ENCODE measurements around the gene DNAH3.

The DNAH3 gene

DNA sequence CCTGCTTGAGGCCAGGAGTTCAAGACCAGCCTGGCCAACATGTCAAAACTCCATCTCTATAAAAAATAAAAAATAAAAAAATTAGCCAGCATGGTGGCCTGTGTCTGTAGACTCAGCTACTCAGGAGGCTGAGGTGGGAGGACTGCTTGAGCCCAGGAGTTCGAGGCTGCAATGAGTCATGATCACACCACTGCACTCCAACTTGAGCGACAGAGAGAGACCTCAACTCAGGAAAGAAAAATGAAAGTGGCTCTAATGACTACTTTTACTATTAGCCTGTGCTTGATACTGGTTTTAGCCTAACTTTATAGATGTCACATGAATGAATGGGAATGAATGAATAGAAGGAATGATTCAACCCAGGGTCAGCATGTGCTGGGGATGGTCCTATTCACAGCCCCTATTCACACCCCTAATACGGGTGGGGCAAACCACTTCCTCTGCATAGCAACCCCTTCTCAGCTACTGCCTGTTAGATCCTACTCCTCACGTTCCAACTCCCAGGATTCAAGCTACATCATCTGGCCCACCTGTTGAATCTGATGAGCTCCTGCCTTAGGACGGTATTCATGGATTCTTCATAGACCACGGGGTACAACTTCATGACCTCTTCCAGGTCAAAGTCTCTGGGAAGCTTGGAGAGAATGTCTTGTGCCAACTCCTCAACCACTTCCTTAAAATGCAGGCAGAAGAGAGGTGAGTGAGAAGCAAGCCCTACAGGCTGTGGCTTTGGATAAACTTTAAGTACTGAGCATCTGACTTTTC, 209.6 kb downstream of the DNAH3 start:
- H3F3A ChIP-seq (ENCODE audit: insufficient read depth, low read length), result peaks cover 9% of the 10 kb centered on the region
- no peaks in the 10 kb centered on the region for H3K9me3 ChIP-seq (replicated peaks; ENCODE audit: insufficient read depth, low read length)
- no peak overlapping the region for H3K4me3 ChIP-seq (ENCODE audit: low read length)
- no peaks in the 10 kb centered on the region for H3K36me3 ChIP-seq (replicated peaks; ENCODE audit: insufficient read depth, low read length)
- no peaks in the 10 kb centered on the region for H4K20me1 ChIP-seq (ENCODE audit: insufficient read depth, low read length)
- no peak overlapping the region for H3K27ac ChIP-seq (ENCODE audit: low read length)
- no peak overlapping the region for H2AFZ ChIP-seq (ENCODE audit: low read length)
- H3K4me2 ChIP-seq (ENCODE audit: low read depth, low read length), result no peak overlapping the region
- no peak overlapping the region for H3K9ac ChIP-seq (ENCODE audit: low read length)
- DNase-seq, result no peak
- TF ChIP-seq, protein P1, sequence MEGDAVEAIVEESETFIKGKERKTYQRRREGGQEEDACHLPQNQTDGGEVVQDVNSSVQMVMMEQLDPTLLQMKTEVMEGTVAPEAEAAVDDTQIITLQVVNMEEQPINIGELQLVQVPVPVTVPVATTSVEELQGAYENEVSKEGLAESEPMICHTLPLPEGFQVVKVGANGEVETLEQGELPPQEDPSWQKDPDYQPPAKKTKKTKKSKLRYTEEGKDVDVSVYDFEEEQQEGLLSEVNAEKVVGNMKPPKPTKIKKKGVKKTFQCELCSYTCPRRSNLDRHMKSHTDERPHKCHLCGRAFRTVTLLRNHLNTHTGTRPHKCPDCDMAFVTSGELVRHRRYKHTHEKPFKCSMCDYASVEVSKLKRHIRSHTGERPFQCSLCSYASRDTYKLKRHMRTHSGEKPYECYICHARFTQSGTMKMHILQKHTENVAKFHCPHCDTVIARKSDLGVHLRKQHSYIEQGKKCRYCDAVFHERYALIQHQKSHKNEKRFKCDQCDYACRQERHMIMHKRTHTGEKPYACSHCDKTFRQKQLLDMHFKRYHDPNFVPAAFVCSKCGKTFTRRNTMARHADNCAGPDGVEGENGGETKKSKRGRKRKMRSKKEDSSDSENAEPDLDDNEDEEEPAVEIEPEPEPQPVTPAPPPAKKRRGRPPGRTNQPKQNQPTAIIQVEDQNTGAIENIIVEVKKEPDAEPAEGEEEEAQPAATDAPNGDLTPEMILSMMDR (IDR thresholded peaks at IDR 0.05; ENCODE audit: low read length), result no peak
- TF ChIP-seq EZH2 (optimal IDR thresholded peaks at IDR 0.05; ENCODE audit: low read depth, low read length), result no peak
- TF ChIP-seq EZH2phosphoT487 (IDR thresholded peaks at IDR 0.05; ENCODE audit: low read length), result no peak
- no peaks in the 10 kb centered on the region for H3K9me2 ChIP-seq (replicated peaks; ENCODE audit: insufficient read depth, low read length)
- H3K27me3 ChIP-seq (replicated peaks; ENCODE audit: insufficient read depth, low read length), result no peaks in the 10 kb centered on the region
- H3K4me1 ChIP-seq (ENCODE audit: low read length), result peaks cover 6% of the 10 kb centered on the region
- no peaks in the 10 kb centered on the region for H3K79me2 ChIP-seq (ENCODE audit: low read length)

DNA sequence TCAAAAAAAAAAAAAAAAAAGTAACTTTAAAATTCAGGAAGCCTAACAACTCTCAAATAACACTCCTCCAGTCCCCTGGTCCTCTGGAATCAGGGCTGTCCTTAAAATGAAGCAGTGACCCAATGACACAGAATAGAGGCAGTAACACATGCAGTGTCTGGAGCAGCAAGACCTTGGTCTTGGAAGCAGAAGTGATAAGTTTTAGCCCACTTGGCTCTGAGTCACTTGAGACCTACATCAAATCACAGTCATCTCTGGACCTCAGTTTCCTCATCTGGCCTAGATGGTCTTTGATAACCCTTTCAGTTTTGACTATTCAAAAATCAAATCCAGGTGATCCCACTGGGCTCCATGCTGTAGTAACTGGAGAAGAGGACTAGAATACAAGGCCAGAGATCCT, 211.0 kb downstream of the DNAH3 start:
- H3K9me3 ChIP-seq (replicated peaks; ENCODE audit: insufficient read depth, low read length), result no peaks in the 10 kb centered on the region
- no peaks in the 10 kb centered on the region for H3K27me3 ChIP-seq (replicated peaks; ENCODE audit: insufficient read depth, low read length)
- no peaks in the 10 kb centered on the region for H3K36me3 ChIP-seq (replicated peaks; ENCODE audit: insufficient read depth, low read length)
- H3K4me1 ChIP-seq (ENCODE audit: low read length), result peaks cover 6% of the 10 kb centered on the region
- H2AFZ ChIP-seq (ENCODE audit: low read length), result no peak overlapping the region
- H3K27ac ChIP-seq (ENCODE audit: low read length), result no peak overlapping the region
- no peak overlapping the region for H3K4me2 ChIP-seq (ENCODE audit: low read depth, low read length)
- no peaks in the 10 kb centered on the region for H3K9me2 ChIP-seq (replicated peaks; ENCODE audit: insufficient read depth, low read length)
- DNase-seq, result no peak
- no peaks in the 10 kb centered on the region for H3K79me2 ChIP-seq (ENCODE audit: low read length)
- no peak overlapping the region for H3K9ac ChIP-seq (ENCODE audit: low read length)
- H4K20me1 ChIP-seq (ENCODE audit: insufficient read depth, low read length), result no peaks in the 10 kb centered on the region
- TF ChIP-seq EZH2 (optimal IDR thresholded peaks at IDR 0.05; ENCODE audit: low read depth, low read length), result no peak
- TF ChIP-seq, protein P1 (IDR thresholded peaks at IDR 0.05; ENCODE audit: low read length), result no peak
- TF ChIP-seq EZH2phosphoT487 (IDR thresholded peaks at IDR 0.05; ENCODE audit: low read length), result no peak
- no peak overlapping the region for H3K4me3 ChIP-seq (ENCODE audit: low read length)
- peaks cover 9% of the 10 kb centered on the region for H3F3A ChIP-seq (ENCODE audit: insufficient read depth, low read length)

DNA sequence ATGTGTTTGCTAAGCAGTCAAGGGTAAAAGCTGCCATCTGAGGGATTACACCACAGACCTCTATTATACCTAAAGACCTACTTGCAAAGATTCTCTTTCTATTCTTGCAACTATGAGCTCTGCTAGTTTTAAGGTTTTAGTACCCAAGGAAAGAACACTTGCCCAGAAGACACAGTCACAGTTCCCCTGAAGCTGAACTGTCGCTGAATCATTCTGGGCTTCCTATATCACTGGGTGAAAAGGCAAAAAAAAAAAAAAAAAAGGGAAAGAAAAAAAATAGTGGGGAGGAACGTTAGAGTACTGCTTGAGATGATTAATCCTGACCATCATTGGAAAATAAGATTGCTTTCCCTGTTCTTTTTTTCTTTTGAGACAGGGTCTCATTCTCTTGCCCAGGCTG, 212.2 kb downstream of the DNAH3 start:
- Histone ChIP-seq H3K9me2 (replicated peaks; ENCODE audit: insufficient read depth, low read length) (no peaks in the 10 kb centered on the region), H3K79me2 (ENCODE audit: low read length) (no peaks in the 10 kb centered on the region), H3K27me3 (replicated peaks; ENCODE audit: insufficient read depth, low read length) (no peaks in the 10 kb centered on the region), H3K9me3 (replicated peaks; ENCODE audit: insufficient read depth, low read length) (no peaks in the 10 kb centered on the region), H2AFZ (ENCODE audit: low read length) (no peak overlapping the region), H3K9ac (ENCODE audit: low read length) (no peak overlapping the region), H3K36me3 (replicated peaks; ENCODE audit: insufficient read depth, low read length) (no peaks in the 10 kb centered on the region), H3K4me3 (ENCODE audit: low read length) (no peak overlapping the region), H3F3A (ENCODE audit: insufficient read depth, low read length) (peaks cover 5% of the 10 kb centered on the region), H3K27ac (ENCODE audit: low read length) (no peak overlapping the region), H3K4me2 (ENCODE audit: low read depth, low read length) (no peak overlapping the region), H4K20me1 (ENCODE audit: insufficient read depth, low read length) (no peaks in the 10 kb centered on the region), H3K4me1 (ENCODE audit: low read length) (no peaks in the 10 kb centered on the region)
- DNase-seq, result no peak
- TF ChIP-seq EZH2phosphoT487 (IDR thresholded peaks at IDR 0.05; ENCODE audit: low read length) (no peak), EZH2 (optimal IDR thresholded peaks at IDR 0.05; ENCODE audit: low read depth, low read length) (no peak)
- TF ChIP-seq, protein P1 (IDR thresholded peaks at IDR 0.05; ENCODE audit: low read length), result no peak
